GM23338 (cell line): ENCODE data around the gene CRKL.

Source experiments
- CREB1 ChIP-seq: fragments of 250-450 bp; sonication (Bioruptor Pico); IDR thresholded peaks from 2 replicates; pipeline ENCODE4 v1.5.0; 2020; ENCODE audit warnings: low read depth, mild to moderate bottlenecking, moderate library complexity
- CTCF ChIP-seq, 2 experiments: fragments of 200-600 bp in 1 of 2; sonication (generic) in 1 of 2; conservative IDR thresholded peaks; 2 replicates each; pipeline versions ENCODE4 v1.5.1 to v1.6.1; 2016 to 2017; ENCODE audit warnings: antibody characterized with exemption in 2 of 2, low read depth in 2 of 2, mild to moderate bottlenecking in 2 of 2, moderate library complexity in 1 of 2
- ETS1 ChIP-seq: IDR thresholded peaks from 2 replicates; pipeline ENCODE4 v1.6.1; 2016; ENCODE audit warnings: antibody characterized with exemption
- EZH2 ChIP-seq: fragments of 200-600 bp; sonication (generic); IDR thresholded peaks from one replicate; pipeline ENCODE4 v1.8.0; 2017; ENCODE audit warnings: antibody characterized with exemption, mild to moderate bottlenecking, low read depth; ENCODE audit not compliant: unreplicated experiment
- EZH2phosphoT487 ChIP-seq: fragments of 200-600 bp; sonication (generic); IDR thresholded peaks from one replicate; pipeline ENCODE4 v1.8.1; 2018; ENCODE audit warnings: antibody characterized with exemption; ENCODE audit not compliant: unreplicated experiment
- JUNB ChIP-seq: IDR thresholded peaks from one replicate; pipeline ENCODE4 v1.6.1; 2016; ENCODE audit warnings: antibody characterized with exemption; ENCODE audit not compliant: unreplicated experiment
- POLR2AphosphoS5 ChIP-seq: IDR thresholded peaks from 2 replicates; pipeline ENCODE4 v1.6.1; 2016; ENCODE audit warnings: antibody characterized with exemption, low read depth
- REST ChIP-seq: IDR thresholded peaks from one replicate; pipeline ENCODE4 v1.6.1; 2018; ENCODE audit warnings: antibody characterized with exemption; ENCODE audit not compliant: unreplicated experiment
- ZNF114 ChIP-seq: fragments of 250-450 bp; sonication (Bioruptor Pico); IDR thresholded peaks from 2 replicates; pipeline ENCODE4 v1.5.0; 2020; ENCODE audit warnings: mild to moderate bottlenecking, moderate library complexity

- TF ChIP-seq CTCF (conservative IDR thresholded peaks at IDR 0.05; ENCODE audit: low read depth in 2 of 2) (no peak), EZH2 (no peak), POLR2AphosphoS5 (no peak), REST (no peak), JUNB (no peak), ZNF114 (CRISPR knock-in tag) (no peak), EZH2phosphoT487 (no peak), CREB1 (CRISPR knock-in tag) (no peak), ETS1 (no peak)
These were observed 14.0 kb downstream of the CRKL start for GRCh38 chr22:20931126-20931654.
